ENCODE results near the gene SLC25A53. TPM values are rescaled to one million over a fixed set of nuclear protein-coding genes. Genes with fewer than 3 reads are reported as not detected.

SLC25A53 gene
- total RNA-seq, 1 donor from 2014 or later, result 3.4 TPM

- Mint-ChIP-seq H3K9me3 (ENCODE audit: low read depth) (no peaks in the 10 kb centered on the region), H3K27ac (ENCODE audit: unreplicated experiment) (no peak overlapping the region), H3K4me1 (ENCODE audit: low read depth) (no peaks in the 10 kb centered on the region), H3K36me3 (ENCODE audit: low read depth) (peaks cover 8% of the 10 kb centered on the region), H3K27me3 (ENCODE audit: low read depth) (no peaks in the 10 kb centered on the region), H3K4me3 (ENCODE audit: unreplicated experiment) (no peak overlapping the region)
- no peak for TF ChIP-seq CTCF (IDR thresholded peaks at IDR 0.05)
- no peak for DNase-seq (ENCODE audit: low spot score)
Observed at GRCh38 chrX:104189837-104190236, 33.0 kb upstream of the SLC25A53 start.

DNA sequence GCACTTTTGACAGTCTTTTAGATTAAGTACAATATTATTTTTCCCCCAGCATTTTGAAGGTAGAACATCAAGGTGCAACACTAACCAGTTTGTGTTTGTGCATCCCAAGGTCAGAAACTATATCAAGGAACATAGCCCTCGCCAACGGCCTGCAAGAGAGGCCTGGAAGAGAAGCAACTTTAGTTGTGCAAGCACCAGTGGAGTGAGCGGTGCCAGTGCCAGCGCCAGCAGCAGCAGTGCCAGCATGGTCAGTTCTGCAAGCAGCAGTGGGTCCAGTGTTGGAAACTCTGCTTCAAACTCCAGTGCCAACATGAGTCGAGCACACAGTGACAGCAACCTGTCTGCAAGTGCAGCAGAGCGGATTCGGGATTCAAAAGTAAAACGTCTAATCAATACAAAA lies 31.1 kb upstream of the SLC25A53 start:
- Mint-ChIP-seq H3K27me3 (ENCODE audit: low read depth) (no peaks in the 10 kb centered on the region), H3K4me1 (ENCODE audit: low read depth) (no peaks in the 10 kb centered on the region), H3K36me3 (ENCODE audit: low read depth) (peaks cover 8% of the 10 kb centered on the region), H3K9me3 (ENCODE audit: low read depth) (no peaks in the 10 kb centered on the region), H3K4me3 (ENCODE audit: unreplicated experiment) (no peak overlapping the region), H3K27ac (ENCODE audit: unreplicated experiment) (no peak overlapping the region)
- no peak for TF ChIP-seq CTCF (IDR thresholded peaks at IDR 0.05)
- DNase-seq (ENCODE audit: low spot score), result no peak

DNA sequence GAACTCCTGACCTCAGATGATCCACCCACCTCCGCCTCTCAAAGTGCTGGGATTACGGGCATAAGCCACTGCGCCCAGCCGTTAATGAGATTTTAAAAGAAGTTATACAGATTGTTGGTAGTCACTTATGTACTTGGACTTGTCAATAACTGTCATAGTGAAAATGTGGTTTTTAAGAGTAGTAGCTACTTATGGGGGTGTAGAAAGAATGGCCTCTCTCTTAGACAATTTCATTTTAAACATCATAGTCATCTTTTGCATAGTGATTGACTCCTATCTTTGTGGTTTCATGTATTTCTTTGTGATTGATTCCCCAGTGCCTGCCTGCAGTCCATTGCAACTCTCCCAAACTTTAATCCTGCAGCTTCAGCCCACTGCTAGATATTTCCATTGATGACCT lies 26.9 kb upstream of the SLC25A53 start:
- peaks cover 8% of the 10 kb centered on the region for H3K36me3 Mint-ChIP-seq (ENCODE audit: low read depth)
- H3K27ac Mint-ChIP-seq (ENCODE audit: unreplicated experiment), result no peak overlapping the region
- TF ChIP-seq CTCF (IDR thresholded peaks at IDR 0.05), result no peak
- peaks cover 4% of the 10 kb centered on the region for H3K9me3 Mint-ChIP-seq (ENCODE audit: low read depth)
- H3K4me1 Mint-ChIP-seq (ENCODE audit: low read depth), result no peaks in the 10 kb centered on the region
- DNase-seq (ENCODE audit: low spot score), result no peak
- no peaks in the 10 kb centered on the region for H3K27me3 Mint-ChIP-seq (ENCODE audit: low read depth)
- H3K4me3 Mint-ChIP-seq (ENCODE audit: unreplicated experiment), result no peak overlapping the region

DNA sequence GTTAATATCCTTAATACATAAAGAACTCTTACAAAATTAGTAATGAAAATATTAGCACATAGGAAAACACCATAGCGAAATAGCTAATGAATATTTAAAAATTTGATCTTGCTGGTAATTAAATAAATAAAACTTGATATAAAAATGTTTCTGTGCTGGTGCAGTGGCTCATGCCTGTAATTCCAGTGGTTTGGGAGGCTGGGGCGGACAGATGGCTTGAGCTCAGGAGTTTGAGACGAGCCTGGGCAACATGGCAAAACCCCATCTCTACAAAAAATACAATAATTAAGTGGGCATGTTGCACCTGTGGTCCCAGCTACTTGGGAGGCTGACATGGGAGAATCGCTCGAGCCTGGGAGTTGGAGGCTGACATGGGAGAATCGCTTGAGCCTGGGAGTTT lies 17.0 kb upstream of the SLC25A53 start:
- H3K9me3 Mint-ChIP-seq (ENCODE audit: low read depth), result peaks cover 8% of the 10 kb centered on the region
- H3K27ac Mint-ChIP-seq (ENCODE audit: unreplicated experiment), result no peak overlapping the region
- H3K4me1 Mint-ChIP-seq (ENCODE audit: low read depth), result peaks cover 19% of the 10 kb centered on the region
- peaks cover 6% of the 10 kb centered on the region for H3K36me3 Mint-ChIP-seq (ENCODE audit: low read depth)
- DNase-seq (ENCODE audit: low spot score), result no peak
- TF ChIP-seq CTCF (IDR thresholded peaks at IDR 0.05), result no peak
- no peak overlapping the region for H3K4me3 Mint-ChIP-seq (ENCODE audit: unreplicated experiment)
- no peaks in the 10 kb centered on the region for H3K27me3 Mint-ChIP-seq (ENCODE audit: low read depth)

- peaks cover under 1% of the 10 kb centered on the region for H3K9me3 Mint-ChIP-seq (ENCODE audit: low read depth)
- H3K4me1 Mint-ChIP-seq (ENCODE audit: low read depth), result peaks cover 29% of the 10 kb centered on the region
- DNase-seq (ENCODE audit: low spot score), result no peak
- H3K36me3 Mint-ChIP-seq (ENCODE audit: low read depth), result peaks cover under 1% of the 10 kb centered on the region
- H3K27me3 Mint-ChIP-seq (ENCODE audit: low read depth), result no peaks in the 10 kb centered on the region
- no peak overlapping the region for H3K4me3 Mint-ChIP-seq (ENCODE audit: unreplicated experiment)
- peak overlapping the region; percentile 68 for H3K27ac Mint-ChIP-seq (ENCODE audit: unreplicated experiment)
- TF ChIP-seq CTCF (IDR thresholded peaks at IDR 0.05), result no peak
Observed at GRCh38 chrX:104172788-104173187, 16.0 kb upstream of the SLC25A53 start.

Measured in chondrocyte (in vitro differentiated cells).